RPMI7951 (cell line): Measurements from ENCODE around the gene IFI27. TPM values are rescaled to one million over a fixed set of nuclear protein-coding genes. Genes with fewer than 3 reads are reported as not detected.

Source experiments
- DNase-seq: peaks from one replicate; pipeline ENCODE4 v3.0.0-alpha.2; 2012; ENCODE audit warnings: low read depth
- total RNA-seq: library from RNA; depleted of rRNA; stranded (reverse); fragments of >200 nt; shearing (Covaris generic); gene quantifications from 2 replicates; pipeline ENCODE4 v1.2.3, GENCODE V29; 2014

IFI27 gene
- total RNA-seq, 1 experiment from 2014 or later = 11.3 TPM

DNA sequence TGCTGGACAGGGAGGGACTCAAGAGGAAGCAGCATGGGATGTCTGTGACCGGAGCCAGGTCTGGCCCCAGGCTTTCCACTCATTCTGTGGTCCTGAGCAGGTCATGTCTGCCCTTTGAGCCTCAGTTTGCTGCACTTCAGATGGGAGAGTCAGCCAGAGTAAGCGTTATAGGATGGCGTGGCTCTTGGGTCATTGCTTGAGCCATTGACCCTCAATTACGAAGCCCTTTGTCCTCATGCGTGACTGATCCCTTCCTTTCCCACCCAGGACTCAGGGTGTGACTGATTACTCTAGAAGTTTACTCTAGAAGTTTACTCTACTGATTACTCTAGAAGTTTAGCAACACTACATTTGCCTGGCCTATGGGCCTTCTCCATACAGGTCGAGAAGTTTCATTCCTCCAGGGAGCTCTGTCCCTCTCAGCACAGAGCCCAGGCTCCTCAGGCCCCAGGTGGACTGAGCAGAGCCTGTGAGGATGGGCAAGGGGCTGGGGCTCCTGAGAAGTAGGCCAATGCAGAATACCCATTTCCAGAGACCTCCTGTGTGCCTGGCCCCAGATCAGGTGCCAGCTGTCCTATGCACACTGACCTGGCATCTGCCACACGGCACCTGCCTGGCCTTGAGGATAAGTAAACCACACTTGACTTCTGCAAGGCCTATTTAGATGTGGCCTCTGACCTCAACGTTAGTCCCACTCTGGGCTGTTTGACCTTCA is 7.6 kb upstream of the IFI27 start:
- no peak for DNase-seq

DNA sequence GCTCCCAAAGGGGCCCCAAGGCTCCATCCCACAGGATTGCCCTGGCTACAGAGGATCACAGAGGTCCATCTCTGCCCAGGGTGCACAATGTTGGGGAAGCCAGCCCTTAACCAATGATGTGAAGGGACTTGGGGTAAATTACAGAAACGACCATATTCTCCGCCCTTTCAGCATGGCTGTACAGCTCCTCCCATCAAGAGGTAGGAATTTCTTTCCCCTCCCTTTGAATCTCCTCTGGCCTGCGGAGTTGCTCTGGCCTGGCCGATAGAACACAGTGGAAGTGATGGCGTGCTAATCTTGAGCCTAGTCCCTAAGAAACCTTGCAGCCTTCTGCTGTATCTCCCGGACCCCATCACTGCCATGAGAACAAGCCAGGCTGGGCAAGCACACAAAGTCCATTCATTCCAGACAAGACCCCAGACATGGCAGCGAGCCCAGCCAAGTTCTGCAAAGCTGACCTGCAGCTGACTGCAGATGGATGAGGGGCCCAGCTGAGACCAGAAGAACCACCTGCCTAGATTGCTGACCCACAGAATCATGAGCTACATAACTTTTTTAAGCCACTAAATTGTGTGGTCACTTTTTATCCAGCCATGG is 6.9 kb upstream of the IFI27 start:
- DNase-seq = no peak

DNA sequence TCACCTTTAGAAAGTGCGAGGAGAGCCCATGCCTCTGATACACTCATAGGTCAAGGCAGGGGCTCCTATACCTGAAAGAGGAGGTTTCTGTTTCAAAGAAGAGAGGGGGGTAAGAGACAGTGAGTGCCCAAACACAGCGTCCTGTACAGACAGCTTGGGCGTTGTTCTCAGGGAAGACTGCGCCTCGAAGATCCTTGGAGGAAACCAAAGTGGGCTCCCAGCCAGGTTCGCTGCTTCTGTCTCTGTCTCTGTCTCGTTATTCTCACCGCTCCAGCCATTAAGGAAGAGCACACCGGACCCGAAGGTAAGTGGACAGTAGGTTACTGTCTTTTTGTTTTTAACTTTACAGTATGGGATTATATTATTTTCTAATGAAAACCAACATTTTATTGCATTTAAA is 5.8 kb upstream of the IFI27 start:
- no peak for DNase-seq

DNA sequence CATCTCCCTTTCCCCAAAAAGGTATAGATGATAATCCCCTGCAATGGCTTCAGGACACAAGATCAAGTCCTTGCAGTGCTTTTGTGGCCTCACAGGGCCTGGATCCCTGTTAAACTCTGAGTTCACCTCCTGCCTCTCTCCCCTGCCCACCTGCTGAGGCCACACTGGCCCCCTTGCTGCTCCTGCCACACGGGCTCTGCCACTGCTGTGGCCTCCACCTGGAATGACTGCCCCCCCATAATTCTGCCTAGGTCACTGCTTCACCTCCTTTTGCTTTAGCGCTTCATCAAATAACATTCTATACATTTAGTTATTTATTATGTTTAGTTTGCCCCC is 653 bp upstream of the IFI27 start:
- no peak for DNase-seq

DNA sequence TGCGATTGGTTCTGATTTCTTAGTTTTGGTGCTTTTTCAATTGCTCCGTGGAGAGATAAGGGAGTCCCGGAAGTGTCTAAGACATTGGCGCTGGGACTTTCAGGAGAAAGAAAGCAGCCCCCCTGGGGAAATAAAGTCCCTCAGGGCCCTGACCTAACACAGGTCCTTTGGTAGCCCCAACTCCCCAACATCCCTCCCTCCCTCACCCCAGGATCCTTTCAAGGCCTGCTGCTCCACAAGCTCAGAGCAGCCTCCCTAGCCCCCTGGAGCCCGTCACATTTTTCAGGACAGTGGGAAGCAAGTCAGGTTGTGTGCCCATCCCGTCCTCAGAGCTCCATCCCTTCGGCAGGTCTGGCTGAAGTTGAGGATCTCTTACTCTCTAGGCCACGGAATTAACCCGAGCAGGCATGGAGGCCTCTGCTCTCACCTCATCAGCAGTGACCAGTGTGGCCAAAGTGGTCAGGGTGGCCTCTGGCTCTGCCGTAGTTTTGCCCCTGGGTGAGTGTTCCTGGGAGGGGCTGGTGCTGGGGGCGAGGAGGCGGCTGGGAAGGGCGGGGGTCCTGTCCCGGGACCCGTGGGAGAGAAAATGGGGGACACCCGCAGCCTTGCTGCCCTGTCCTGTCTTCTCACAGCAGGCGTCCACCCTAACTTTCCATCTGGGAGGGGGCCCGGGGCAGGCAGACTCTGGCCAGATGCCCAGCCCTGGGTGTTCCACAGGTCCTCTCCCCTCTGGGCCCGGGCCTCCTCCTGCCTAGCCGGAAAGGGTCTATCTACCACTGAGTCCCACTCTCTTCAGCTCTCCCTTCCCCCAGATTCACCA is 950 bp downstream of the IFI27 start:
- DNase-seq = no peak

DNA sequence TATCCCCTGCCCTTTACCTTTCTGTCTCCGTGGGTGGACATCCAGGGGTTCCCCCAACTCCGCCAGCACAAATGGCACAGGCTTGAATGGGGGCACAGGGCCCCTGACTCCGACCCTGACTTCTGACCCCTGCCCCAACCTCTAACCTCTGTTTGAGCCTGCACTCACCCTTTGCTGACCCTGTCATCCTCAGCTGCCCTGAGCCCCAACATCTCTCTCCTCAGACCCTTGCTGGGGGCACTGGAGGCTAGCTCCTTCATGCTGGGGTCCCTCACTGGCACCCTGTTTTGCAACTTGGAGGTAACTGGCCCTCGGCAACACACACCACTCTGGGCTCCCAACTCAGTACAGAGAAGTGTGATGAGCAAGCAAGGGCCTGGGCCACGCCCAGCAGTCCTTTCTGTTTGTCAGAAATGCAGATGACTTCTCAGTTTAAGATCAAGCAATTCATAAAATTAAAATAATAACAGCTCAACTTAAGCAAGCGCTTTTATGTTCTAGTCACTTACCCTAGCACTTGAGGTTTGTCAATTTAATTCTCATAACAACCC is 2.1 kb downstream of the IFI27 start:
- DNase-seq = no peak

DNA sequence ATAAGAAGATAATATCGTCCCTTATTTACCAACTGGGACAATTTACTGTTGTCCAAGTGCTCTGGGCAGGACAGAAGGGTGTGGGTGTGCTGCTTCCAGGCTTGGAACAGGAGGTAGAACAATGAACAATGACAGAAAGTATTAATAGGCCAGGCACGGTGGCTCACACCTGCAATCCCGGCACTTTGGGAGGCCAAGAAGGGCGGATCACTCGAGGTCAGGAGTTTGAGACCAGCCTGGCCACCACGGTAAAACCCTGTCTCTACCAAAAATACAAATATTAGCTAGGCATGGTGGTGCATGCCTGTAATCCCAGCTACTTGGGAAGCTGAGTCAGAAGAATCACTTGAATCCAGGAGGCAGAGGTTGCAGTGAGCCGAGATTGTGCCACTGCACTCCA is 2.5 kb downstream of the IFI27 start:
- DNase-seq = no peak

DNA sequence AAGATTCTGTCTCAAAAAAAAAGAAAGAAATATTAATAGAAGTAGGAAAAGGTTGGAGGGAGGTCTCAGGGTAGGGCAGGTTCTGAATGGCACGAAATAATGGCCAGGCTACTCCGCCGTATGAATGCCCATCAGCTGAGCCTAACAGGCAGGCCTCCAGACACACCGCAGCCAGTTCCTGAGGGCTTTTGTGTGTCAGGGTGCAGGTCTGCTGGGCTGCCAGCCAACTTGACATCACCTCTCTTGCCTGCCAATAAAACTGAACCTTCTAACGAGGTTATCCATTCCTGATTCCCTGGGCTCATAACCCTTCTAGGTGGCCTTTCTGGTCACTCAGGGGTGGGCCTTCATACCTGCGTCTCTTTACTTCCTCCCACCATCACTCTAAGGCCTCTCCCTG is 3.0 kb downstream of the IFI27 start:
- no peak for DNase-seq

DNA sequence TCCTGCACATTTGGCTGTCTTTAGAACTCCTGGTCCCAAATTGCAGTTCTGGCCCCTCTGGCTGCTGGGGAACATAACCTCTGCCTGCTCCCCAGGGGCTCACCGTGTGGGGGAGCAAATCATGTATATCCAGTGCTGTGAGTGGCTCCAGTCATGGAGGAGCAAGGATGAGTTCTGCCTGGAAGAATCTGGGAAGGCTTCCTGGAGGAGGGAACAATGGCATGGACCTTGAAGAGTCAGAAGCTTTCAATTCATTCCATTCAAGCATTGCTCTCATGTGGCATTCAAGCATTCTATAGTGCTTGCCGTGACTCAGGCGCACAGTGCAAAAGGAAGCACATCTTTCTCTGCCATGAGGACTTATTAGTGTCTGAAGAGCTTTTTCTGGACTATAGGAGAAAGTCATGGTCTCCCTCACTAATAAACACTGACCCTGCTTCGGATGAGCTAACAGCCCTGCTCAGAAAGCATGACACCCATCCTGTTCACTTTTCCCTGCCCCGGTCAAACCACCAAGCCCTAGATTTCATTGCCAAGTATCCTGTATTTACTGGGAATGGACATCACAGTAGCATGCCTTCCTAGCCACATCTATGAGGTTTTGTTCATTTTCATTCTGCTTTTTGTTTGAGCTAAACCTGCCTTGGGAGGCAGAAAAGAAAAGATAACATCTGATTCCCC is 3.5 kb downstream of the IFI27 start:
- DNase-seq = no peak

DNA sequence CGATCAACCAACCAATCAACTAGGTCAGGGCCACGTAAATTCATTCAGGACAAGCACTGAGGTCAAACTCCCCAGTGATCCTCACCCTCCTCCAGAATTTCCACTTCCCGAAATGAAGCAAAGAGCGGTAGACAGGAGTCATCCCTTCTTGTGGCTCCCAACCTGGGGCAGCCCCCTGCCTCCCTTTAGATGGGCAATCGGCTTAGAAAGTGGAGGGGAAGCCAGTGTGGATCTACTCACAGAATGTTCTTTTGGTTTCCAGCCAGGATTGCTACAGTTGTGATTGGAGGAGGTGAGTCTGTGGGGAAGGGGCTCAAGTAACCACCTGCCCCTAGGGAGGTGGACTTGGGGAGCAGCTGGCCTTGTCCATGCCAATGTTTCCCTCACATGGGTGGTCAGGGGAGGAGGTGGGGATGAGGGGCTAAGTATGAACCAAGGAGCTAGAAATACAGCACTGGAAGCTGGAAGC is 4.1 kb downstream of the IFI27 start:
- DNase-seq = no peak

DNA sequence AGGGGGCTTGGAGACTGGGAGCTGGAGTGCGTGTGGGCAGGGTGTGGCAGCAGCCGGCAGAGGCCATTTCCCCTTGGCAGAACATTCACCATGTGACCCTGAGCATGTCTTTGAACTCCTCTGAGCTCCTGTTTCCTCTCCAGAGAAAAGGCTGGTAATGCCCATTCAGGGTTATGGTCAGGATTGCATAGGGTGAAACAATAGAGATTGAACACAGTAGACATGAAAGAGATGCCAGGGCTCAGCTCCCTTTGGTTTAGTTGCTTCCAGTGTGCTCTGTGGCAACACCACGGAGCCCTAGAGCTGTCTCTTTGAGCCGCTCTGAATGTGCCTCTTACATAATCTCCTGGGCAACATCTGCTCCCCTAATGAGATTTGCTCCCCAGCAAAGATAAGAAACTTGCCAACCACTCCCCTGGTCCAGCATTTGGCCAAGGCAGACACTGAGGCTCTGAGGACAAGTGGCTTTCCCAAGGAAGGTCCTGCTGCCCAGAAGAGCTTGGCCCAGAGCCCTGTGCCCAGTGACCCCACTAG is 4.6 kb downstream of the IFI27 start:
- DNase-seq = no peak

DNA sequence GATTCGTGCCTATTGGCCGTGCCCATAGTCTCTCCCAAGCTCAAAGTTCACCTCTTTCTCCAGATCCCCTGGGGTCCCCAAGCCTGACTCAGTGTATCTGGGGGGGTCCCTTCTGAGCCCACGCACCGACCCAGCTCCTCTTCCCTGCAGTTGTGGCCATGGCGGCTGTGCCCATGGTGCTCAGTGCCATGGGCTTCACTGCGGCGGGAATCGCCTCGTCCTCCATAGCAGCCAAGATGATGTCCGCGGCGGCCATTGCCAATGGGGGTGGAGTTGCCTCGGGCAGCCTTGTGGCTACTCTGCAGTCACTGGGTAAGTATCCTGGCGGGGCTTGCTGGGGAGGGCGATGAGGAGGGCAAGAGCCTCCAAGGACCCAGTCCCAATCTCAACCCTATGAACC is 5.1 kb downstream of the IFI27 start:
- DNase-seq = no peak

DNA sequence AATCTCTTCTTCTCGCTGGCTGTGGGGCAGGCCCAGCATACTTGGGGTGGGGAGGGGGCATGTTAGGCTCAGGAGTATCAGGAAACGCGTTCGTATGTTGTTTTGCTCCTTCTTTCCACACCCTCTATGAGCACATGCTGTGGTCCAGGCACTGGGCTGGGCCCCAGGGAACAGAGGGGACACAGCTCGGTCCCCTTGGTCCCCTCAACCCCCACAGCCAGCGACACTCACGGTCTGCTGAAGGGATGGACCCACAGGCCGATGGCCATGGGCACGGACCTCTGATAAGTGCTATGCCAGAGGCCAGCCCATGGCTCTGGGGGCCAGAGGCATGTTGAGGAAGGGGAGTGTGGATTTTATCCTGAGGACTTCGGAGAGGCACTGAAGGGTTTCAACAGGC is 6.2 kb downstream of the IFI27 start:
- DNase-seq = no peak

DNA sequence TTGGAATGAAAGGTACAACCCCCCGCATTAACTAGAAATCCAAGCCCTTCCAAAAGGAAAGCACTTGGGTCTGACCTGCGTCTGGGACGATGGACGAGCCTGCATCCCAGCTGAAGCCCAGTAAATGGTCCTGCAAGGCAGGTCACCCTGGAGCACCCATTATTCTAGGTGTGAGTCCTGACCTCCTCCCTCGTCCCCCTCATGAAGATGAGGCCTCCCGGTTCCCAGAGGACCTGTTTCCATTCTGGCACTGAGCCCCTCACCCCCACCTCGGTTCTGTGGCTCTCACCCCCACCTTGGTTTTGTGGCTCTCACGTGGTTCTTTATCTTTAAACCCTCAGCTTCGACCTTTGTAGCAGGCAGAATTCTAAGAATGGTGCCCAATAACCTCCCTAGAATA is 7.3 kb downstream of the IFI27 start:
- no peak for DNase-seq

DNA sequence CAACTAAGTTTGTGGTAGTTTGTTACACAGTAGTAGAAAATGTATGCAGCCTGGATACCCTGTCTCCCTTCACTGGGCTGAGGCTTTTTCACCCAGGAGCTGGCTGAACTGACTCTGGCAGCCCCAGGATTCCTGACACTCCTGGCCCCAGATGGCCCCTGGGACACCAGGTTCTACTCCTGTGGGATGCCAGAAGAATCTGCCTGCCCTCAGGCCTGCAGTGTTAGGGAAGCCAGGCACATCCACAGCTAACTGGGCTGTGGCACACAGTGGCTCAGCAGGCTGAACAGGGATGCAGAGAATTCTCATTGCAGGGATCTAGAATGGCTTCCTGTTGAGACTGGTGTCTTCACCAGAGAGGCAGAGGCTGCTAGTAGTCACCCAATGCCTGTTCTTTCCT is 8.5 kb downstream of the IFI27 start:
- DNase-seq = no peak

DNA sequence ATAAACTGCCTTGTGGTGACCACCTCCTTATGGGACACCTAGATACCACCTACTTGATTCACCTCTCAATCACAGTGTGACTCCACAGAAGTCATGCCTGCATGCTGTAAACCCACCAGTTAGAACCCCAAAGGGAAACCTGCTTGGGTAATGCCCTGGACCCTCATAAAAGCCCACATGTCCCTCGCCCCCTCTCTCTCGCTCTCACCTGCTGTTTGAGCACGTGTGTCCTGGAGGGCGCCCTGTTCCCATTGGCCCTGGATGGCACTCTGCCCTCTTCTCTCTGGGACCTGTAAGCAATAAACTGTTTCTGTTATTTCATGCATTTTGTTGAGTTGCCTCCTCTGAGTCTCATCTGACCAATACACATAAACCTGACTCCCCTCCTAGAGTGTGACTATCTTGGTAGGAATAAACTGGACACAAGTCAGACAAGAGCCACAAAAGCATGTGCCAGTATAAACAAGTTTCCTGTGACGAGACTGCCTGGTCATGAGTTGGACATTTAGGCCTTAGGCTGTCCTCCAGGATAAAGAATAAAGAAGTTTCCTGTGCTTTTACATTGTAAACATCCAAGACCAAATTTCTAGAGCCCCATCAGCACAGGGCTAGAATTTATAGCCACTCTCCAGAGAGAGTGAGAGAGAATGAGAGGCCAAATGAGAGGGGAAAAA is 10.3 kb downstream of the IFI27 start:
- peak; percentile 66 for DNase-seq

DNA sequence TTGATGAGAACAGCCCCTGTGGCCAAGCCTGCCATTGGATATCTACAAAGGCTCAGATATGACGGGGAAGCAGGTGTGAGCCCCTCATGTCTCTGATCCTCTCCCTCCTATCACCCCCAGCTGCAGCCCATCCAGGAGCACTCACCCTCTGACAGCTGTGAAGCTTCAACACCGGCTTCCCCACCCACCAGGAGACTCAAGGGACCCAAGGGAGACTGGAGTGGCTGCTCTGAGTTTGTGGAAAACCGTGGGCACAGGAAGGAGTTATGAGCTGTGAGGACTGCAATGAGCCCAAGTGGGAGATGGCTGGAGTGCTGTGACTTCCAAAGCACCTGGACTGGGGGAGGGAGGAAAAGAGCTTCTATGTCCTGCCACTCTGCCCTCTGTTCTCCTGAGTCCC is 10.9 kb downstream of the IFI27 start:
- DNase-seq = no peak

DNA sequence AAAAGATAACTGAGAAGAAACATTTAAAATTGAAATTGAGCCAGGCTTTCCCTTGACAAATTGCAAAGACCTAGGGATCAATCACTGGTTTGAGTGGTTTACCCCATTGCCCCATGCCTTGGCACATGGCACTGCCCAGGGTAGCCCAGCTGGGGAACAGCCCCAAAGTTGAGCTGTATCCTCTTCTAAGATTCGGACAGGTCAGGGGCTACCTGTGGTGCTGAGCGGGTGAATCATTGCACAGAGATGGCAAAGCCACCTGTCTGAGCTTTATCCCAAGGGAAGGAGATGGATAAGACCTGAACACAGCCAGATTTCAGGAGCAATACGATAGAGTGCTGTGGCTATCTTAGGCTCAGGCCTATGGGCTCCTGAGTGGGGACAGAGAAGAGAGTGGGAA is 11.9 kb downstream of the IFI27 start:
- DNase-seq = no peak

DNA sequence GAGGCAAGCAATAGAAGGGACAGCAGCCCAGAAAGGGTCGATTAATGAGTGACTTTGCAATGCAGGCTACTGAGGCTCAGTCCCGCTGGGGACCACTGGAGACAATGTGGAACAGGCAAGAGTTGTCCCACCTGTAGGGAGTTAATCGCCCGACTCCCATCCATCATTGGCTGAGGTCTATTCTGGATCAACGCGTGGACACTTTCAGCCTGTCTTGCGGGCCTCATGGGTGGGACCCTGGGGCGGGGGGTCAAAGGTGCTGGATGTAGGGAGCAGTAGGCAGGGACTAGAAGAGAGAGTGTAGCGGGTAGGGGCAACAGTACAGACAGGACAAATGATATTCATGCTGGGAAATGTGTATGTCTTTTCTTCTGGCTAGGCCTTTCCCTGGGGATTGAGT is 12.8 kb downstream of the IFI27 start:
- DNase-seq = no peak

DNA sequence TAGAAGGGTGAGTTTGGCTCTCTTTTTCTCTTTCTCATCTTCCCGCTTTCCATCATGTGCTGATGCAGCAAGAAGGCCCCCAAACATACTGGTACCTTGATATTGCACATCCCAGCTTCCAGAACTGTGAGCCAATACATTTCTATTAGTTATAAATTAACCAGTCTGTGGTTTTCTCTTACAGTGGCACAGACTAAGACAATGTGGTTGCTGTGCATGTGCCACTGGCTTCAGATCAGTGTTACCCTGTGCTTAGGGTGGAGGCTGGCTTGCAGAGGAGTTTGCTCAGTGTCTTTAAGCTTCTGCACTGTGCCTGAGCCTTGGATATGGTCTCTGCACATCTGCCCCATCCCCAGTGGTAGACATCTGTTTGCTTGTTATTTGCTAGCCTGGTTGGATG is 13.3 kb downstream of the IFI27 start:
- no peak for DNase-seq
